DOHH2 (cell line): Measurements from ENCODE around the gene LTO1.

Experiments used
- H3F3A ChIP-seq: fragments of 200-600 bp; sonication (generic), shearing (Covaris generic); 2 replicates; pipeline ENCODE4 v1.6.0; 2016; ENCODE audit warnings: antibody characterized with exemption, mild to moderate bottlenecking; ENCODE audit not compliant: control insufficient read depth, insufficient read depth
- H3K27ac ChIP-seq: fragments of 200-600 bp; sonication (generic); 2 replicates; pipeline ENCODE4 v1.5.1; 2014; ENCODE audit warnings: low read depth, mild to moderate bottlenecking, low read length, moderate library complexity
- H3K27me3 ChIP-seq: fragments of 200-600 bp; sonication (generic); 2 replicates; pipeline ENCODE4 v1.6.1; 2014; ENCODE audit warnings: mild to moderate bottlenecking, low read length, mixed read lengths; ENCODE audit not compliant: control insufficient read depth
- H3K36me3 ChIP-seq: fragments of 200-600 bp; sonication (generic); 2 replicates; pipeline ENCODE4 v1.6.1; 2014; ENCODE audit warnings: mild to moderate bottlenecking, low read length, moderate library complexity, mixed read lengths; ENCODE audit not compliant: control insufficient read depth
- H3K4me1 ChIP-seq: fragments of 200-600 bp; sonication (generic); 2 replicates; pipeline ENCODE4 v1.6.1; 2014; ENCODE audit warnings: mild to moderate bottlenecking, low read length, mixed read lengths; ENCODE audit not compliant: control insufficient read depth
- H3K4me2 ChIP-seq: fragments of 200-600 bp; sonication (generic); 2 replicates; pipeline ENCODE4 v1.6.0; 2014; ENCODE audit warnings: mild to moderate bottlenecking, low read length, moderate library complexity
- H3K4me3 ChIP-seq: fragments of 200-600 bp; sonication (generic); 2 replicates; pipeline ENCODE4 v1.5.1; 2014; ENCODE audit warnings: mild to moderate bottlenecking, low read length, mixed read lengths
- H3K79me2 ChIP-seq: fragments of 200-600 bp; sonication (generic); 2 replicates; pipeline ENCODE4 v1.6.1; 2014; ENCODE audit warnings: mild to moderate bottlenecking, low read length, mixed read lengths; ENCODE audit not compliant: control insufficient read depth
- H3K9me2 ChIP-seq: fragments of 200-600 bp; sonication (generic); replicated peaks from 2 replicates; pipeline ENCODE4 v1.6.1; 2014; ENCODE audit warnings: mild to moderate bottlenecking, low read length, mixed read lengths; ENCODE audit not compliant: control insufficient read depth
- H3K9me3 ChIP-seq: fragments of 200-600 bp; sonication (generic); 2 replicates; pipeline ENCODE4 v1.6.1; 2014; ENCODE audit warnings: antibody characterized with exemption, low read length, mixed read lengths; ENCODE audit not compliant: control insufficient read depth, insufficient read depth
- H4K20me1 ChIP-seq: fragments of 200-600 bp; sonication (generic); 2 replicates; pipeline ENCODE4 v1.6.0; 2014; ENCODE audit warnings: low read depth, mild to moderate bottlenecking, antibody characterized with exemption, low read length, moderate library complexity; ENCODE audit not compliant: control insufficient read depth, insufficient read depth
- EZH2phosphoT487 ChIP-seq: fragments of 200-600 bp; sonication (generic); IDR thresholded peaks from 2 replicates; pipeline ENCODE4 v1.6.1; 2017; ENCODE audit warnings: borderline replicate concordance, mild to moderate bottlenecking, antibody characterized with exemption, low read length, moderate library complexity, mixed read lengths
- TF ChIP-seq, protein P1 (sequence below): fragments of 200-600 bp; sonication (generic); IDR thresholded peaks from one replicate; pipeline ENCODE4 v1.5.1; 2014; ENCODE audit warnings: antibody characterized with exemption, mild to moderate bottlenecking, low read depth, low read length; ENCODE audit not compliant: poor library complexity, severe bottlenecking

Gene LTO1

DNA sequence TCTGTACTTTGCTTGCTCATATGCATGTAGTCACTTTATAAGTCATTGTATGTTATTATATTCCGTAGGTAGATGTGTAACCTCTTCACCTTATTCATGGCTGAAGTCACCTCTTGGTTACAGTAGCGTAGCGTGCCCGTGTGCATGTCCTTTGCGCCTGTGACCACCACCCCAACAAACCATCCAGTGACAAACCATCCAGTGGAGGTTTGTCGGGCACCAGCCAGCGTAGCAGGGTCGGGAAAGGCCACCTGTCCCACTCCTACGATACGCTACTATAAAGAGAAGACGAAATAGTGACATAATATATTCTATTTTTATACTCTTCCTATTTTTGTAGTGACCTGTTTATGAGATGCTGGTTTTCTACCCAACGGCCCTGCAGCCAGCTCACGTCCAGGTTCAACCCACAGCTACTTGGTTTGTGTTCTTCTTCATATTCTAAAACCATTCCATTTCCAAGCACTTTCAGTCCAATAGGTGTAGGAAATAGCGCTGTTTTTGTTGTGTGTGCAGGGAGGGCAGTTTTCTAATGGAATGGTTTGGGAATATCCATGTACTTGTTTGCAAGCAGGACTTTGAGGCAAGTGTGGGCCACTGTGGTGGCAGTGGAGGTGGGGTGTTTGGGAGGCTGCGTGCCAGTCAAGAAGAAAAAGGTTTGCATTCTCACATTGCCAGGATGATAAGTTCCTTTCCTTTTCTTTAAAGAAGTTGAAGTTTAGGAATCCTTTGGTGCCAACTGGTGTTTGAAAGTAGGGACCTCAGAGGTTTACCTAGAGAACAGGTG, 23.1 kb downstream of the LTO1 start:
- no peaks in the 10 kb centered on the region for H3K9me2 ChIP-seq
- no peak overlapping the region for H3K27ac ChIP-seq
- no peaks in the 10 kb centered on the region for H3K27me3 ChIP-seq
- no peak overlapping the region for H3K4me3 ChIP-seq
- no peaks in the 10 kb centered on the region for H3K9me3 ChIP-seq
- no peaks in the 10 kb centered on the region for H3K79me2 ChIP-seq
- no peak overlapping the region for H3K4me2 ChIP-seq
- TF ChIP-seq, protein P1, sequence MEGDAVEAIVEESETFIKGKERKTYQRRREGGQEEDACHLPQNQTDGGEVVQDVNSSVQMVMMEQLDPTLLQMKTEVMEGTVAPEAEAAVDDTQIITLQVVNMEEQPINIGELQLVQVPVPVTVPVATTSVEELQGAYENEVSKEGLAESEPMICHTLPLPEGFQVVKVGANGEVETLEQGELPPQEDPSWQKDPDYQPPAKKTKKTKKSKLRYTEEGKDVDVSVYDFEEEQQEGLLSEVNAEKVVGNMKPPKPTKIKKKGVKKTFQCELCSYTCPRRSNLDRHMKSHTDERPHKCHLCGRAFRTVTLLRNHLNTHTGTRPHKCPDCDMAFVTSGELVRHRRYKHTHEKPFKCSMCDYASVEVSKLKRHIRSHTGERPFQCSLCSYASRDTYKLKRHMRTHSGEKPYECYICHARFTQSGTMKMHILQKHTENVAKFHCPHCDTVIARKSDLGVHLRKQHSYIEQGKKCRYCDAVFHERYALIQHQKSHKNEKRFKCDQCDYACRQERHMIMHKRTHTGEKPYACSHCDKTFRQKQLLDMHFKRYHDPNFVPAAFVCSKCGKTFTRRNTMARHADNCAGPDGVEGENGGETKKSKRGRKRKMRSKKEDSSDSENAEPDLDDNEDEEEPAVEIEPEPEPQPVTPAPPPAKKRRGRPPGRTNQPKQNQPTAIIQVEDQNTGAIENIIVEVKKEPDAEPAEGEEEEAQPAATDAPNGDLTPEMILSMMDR = no peak
- no peak for TF ChIP-seq EZH2phosphoT487
- no peaks in the 10 kb centered on the region for H3K36me3 ChIP-seq
- H3K4me1 ChIP-seq = no peaks in the 10 kb centered on the region
- H4K20me1 ChIP-seq = no peaks in the 10 kb centered on the region
- H3F3A ChIP-seq = no peaks in the 10 kb centered on the region

DNA sequence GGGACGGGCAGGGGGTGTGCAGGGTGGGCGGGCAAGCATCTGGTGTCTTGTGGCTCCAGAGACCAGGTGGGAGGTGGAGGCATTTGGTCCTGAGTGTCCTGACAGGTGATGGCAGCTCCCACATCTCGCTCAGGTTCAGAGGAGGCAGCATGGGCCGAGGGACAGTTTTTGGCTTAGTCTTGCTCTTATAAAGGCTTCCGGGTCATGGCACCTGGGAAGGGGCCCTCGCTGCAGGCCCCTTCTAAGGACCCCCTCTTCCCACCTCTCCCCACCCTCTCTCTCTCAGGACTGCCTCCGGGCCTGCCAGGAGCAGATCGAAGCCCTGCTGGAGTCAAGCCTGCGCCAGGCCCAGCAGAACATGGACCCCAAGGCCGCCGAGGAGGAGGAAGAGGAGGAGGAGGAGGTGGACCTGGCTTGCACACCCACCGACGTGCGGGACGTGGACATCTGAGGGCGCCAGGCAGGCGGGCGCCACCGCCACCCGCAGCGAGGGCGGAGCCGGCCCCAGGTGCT, 24.3 kb downstream of the LTO1 start:
- H3K36me3 ChIP-seq = no peaks in the 10 kb centered on the region

DNA sequence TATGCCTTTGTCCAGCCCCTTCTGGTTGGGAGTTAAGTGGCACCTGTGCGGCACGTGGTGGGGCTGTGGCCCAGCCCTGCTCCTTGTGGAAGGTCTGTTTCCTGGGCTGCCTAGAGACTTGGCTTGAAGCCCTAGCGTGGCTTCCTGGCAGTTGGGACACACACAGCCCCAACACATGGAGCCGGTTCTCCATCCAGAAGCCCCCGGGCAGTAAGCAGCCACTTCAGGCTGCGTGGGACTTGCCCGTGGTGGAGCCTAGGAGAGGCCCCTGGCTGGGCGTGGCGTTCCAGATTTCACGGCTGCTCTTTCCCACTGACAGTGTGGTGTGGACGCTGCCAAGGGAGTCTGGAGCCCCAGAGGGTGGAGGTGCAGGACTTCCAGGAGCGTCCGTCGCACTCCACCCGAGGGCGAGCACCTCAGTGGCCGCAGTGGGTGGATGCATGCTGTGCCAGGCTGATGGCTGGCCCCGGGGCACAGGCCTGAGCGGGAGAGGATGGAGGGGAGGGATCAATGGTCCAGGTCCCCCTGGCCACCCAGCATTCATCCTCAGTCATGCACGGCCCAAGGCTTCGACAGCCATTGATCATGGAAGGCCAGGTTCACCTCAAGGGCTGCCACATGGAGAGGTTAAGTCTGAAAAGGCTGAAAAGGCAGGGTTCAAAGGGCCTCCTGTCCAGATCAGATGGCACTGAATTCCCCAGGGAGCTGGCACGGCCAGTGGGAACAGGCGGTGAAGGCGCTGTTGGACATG, 24.9 kb downstream of the LTO1 start:
- Histone ChIP-seq H3K79me2 (no peaks in the 10 kb centered on the region), H3K27me3 (no peaks in the 10 kb centered on the region), H4K20me1 (no peaks in the 10 kb centered on the region), H3K36me3 (no peaks in the 10 kb centered on the region), H3K27ac (no peak overlapping the region), H3K9me3 (no peaks in the 10 kb centered on the region), H3K4me3 (no peak overlapping the region), H3F3A (no peaks in the 10 kb centered on the region), H3K4me2 (no peak overlapping the region), H3K9me2 (no peaks in the 10 kb centered on the region), H3K4me1 (no peaks in the 10 kb centered on the region)
- no peak for TF ChIP-seq EZH2phosphoT487

More for the DNA sequence above, 24.3 kb downstream of the LTO1 start:
- Histone ChIP-seq H3K4me1 (no peaks in the 10 kb centered on the region), H3K27me3 (no peaks in the 10 kb centered on the region), H3K79me2 (no peaks in the 10 kb centered on the region), H3K9me3 (no peaks in the 10 kb centered on the region), H3K4me2 (no peak overlapping the region), H3K9me2 (no peaks in the 10 kb centered on the region), H3K27ac (no peak overlapping the region), H3F3A (no peaks in the 10 kb centered on the region), H4K20me1 (no peaks in the 10 kb centered on the region), H3K4me3 (no peak overlapping the region)
- TF ChIP-seq, protein P1 = no peak
- TF ChIP-seq EZH2phosphoT487 = no peak

DNA sequence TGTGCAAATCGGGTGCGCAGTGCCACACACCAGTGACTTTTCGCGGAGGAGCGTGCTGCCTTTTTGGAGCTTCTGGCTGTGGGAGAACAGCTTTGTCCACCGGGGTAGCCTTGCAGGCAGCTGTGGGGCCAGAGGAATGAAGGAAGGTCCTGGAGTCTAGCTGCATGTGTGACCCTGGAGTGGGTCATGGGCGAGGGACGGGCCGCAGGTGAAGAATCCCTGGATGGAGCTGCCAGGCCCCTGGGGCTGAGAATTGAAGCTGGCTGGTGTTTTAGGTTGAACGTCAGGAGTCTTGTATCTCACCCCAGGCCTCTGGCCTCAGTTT, 25.6 kb downstream of the LTO1 start:
- Histone ChIP-seq H3K27me3 (no peaks in the 10 kb centered on the region), H3K4me2 (no peak overlapping the region), H3K79me2 (no peaks in the 10 kb centered on the region), H3K9me3 (no peaks in the 10 kb centered on the region), H3K4me1 (no peaks in the 10 kb centered on the region), H3K27ac (no peak overlapping the region), H3K9me2 (no peaks in the 10 kb centered on the region), H3K36me3 (no peaks in the 10 kb centered on the region), H3F3A (no peaks in the 10 kb centered on the region), H3K4me3 (no peak overlapping the region), H4K20me1 (no peaks in the 10 kb centered on the region)
- TF ChIP-seq, protein P1 = no peak
- TF ChIP-seq EZH2phosphoT487 = no peak
